ENCODE data around the gene ARHGAP10.

Gene ARHGAP10

GRCh38 chr4:148022975-148023374 lies 291.1 kb downstream of the ARHGAP10 start:
- ChIA-PET POLR2A (ENCODE audit: low non-redundant PET) (no interaction called here), CTCF (no interaction called here)
- no peak for DNase-seq (ENCODE audit: low spot score)
- no peak overlapping the region for H3K27ac ChIP-seq
- no peak for TF ChIP-seq CTCF (conservative IDR thresholded peaks at IDR 0.05; ENCODE audit: low read depth)

- DNase-seq (ENCODE audit: low spot score): no peak
- TF ChIP-seq CTCF (conservative IDR thresholded peaks at IDR 0.05; ENCODE audit: low read depth): no peak
- no peak overlapping the region for H3K27ac ChIP-seq
- ChIA-PET POLR2A (ENCODE audit: low non-redundant PET) (no interaction called here), CTCF (interaction anchor here (0.6 to 0.7 kb wide), 2 partner anchors 48 to 1223 kb away, joined by 5 read pairs; no protein-coding TSS in a partner anchor)
Observed at GRCh38 chr4:148023512-148024181, 291.8 kb downstream of the ARHGAP10 start.

- POLR2A ChIA-PET (ENCODE audit: low non-redundant PET): no interaction called here
- no peak overlapping the region for H3K27ac ChIP-seq
- no peak for TF ChIP-seq CTCF (conservative IDR thresholded peaks at IDR 0.05; ENCODE audit: low read depth)
- CTCF ChIA-PET: no interaction called here
- DNase-seq (ENCODE audit: low spot score): no peak
Observed at GRCh38 chr4:148025981-148026380, 294.1 kb downstream of the ARHGAP10 start.

GRCh38 chr4:148027201-148027600 lies 295.3 kb downstream of the ARHGAP10 start:
- no peak overlapping the region for H3K27ac ChIP-seq
- ChIA-PET POLR2A (ENCODE audit: low non-redundant PET) (no interaction called here), CTCF (interaction anchor here (0.9 kb wide), 1 partner anchor 14 kb away, joined by 4 read pairs; no protein-coding TSS in a partner anchor)
- TF ChIP-seq CTCF (conservative IDR thresholded peaks at IDR 0.05; ENCODE audit: low read depth): no peak
- DNase-seq (ENCODE audit: low spot score): no peak

- DNase-seq (ENCODE audit: low spot score): no peak
- ChIA-PET POLR2A (ENCODE audit: low non-redundant PET) (no interaction called here), CTCF (no interaction called here)
- no peak overlapping the region for H3K27ac ChIP-seq
- no peak for TF ChIP-seq CTCF (conservative IDR thresholded peaks at IDR 0.05; ENCODE audit: low read depth)
Observed at GRCh38 chr4:148029781-148030180, 297.9 kb downstream of the ARHGAP10 start.

- POLR2A ChIA-PET (ENCODE audit: low non-redundant PET): no interaction called here
- CTCF ChIA-PET: interaction anchor here (0.6 kb wide), 1 partner anchor 152 kb away, joined by 5 read pairs; no protein-coding TSS in a partner anchor
- DNase-seq (ENCODE audit: low spot score): no peak
- H3K27ac ChIP-seq: no peak overlapping the region
- TF ChIP-seq CTCF (conservative IDR thresholded peaks at IDR 0.05; ENCODE audit: low read depth): no peak
Observed at GRCh38 chr4:148030193-148030873, 298.4 kb downstream of the ARHGAP10 start.
